M059J (cell line): Measurements from ENCODE around the gene CCR4. TPM values are rescaled to one million over a fixed set of nuclear protein-coding genes. Genes with fewer than 3 reads are reported as not detected.
"Not testable (repeated sequence)": the region's sequence is repeated elsewhere in the genome, so short reads cannot be mapped to it uniquely, and the experiment has no call there.

Source experiments
- DNase-seq: peaks from one replicate; pipeline ENCODE4 v3.0.0-alpha.2; 2012; ENCODE audit warnings: low read depth
- total RNA-seq: library from RNA; depleted of rRNA; stranded (reverse); fragments of >200 nt; shearing (Covaris generic); gene quantifications from 2 replicates; pipeline ENCODE4 v1.2.3, GENCODE V29; 2014

The CCR4 gene
- total RNA-seq, 1 experiment from 2014 or later, result not detected

- DNase-seq, result no peak
Observed at GRCh38 chr3:32952369-32953077, 1.1 kb downstream of the CCR4 start.

GRCh38 chr3:32954506-32954905, 3.1 kb downstream of the CCR4 start:
- no peak for DNase-seq

GRCh38 chr3:32956750-32957570, 5.5 kb downstream of the CCR4 start:
- peak; percentile 17 for DNase-seq

- no peak for DNase-seq
Observed at GRCh38 chr3:32958509-32958908, 7.1 kb downstream of the CCR4 start.

GRCh38 chr3:32959371-32959770, 7.9 kb downstream of the CCR4 start:
- no peak for DNase-seq

GRCh38 chr3:32960404-32961170, 9.1 kb downstream of the CCR4 start:
- no peak for DNase-seq

- no peak for DNase-seq
Observed at GRCh38 chr3:32961189-32961715, 9.8 kb downstream of the CCR4 start.

- no peak for DNase-seq
Observed at GRCh38 chr3:32963871-32964270, 12.4 kb downstream of the CCR4 start.

GRCh38 chr3:32964781-32965180, 13.3 kb downstream of the CCR4 start:
- not testable (repeated sequence) for DNase-seq

- DNase-seq, result not testable (repeated sequence)
Observed at GRCh38 chr3:32965617-32966213, 14.3 kb downstream of the CCR4 start.

- DNase-seq, result not testable (repeated sequence)
Observed at GRCh38 chr3:32966627-32967026, 15.2 kb downstream of the CCR4 start.

- no peak for DNase-seq
Observed at GRCh38 chr3:32968166-32968919, 16.9 kb downstream of the CCR4 start.

- no peak for DNase-seq
Observed at GRCh38 chr3:32968920-32969389, 17.5 kb downstream of the CCR4 start.

- DNase-seq, result peak; percentile 50
Observed at GRCh38 chr3:32969656-32970055, 18.2 kb downstream of the CCR4 start.

- DNase-seq, result not testable (repeated sequence)
Observed at GRCh38 chr3:32971291-32971690, 19.8 kb downstream of the CCR4 start.

GRCh38 chr3:32972482-32973146, 21.2 kb downstream of the CCR4 start:
- DNase-seq, result no peak

- peak; percentile 53 for DNase-seq
Observed at GRCh38 chr3:32973982-32974381, 22.5 kb downstream of the CCR4 start.

- DNase-seq, result no peak
Observed at GRCh38 chr3:32975891-32976595, 24.6 kb downstream of the CCR4 start.

- no peak for DNase-seq
Observed at GRCh38 chr3:32977861-32978260, 26.4 kb downstream of the CCR4 start.

- DNase-seq, result no peak
Observed at GRCh38 chr3:32978331-32978730, 26.9 kb downstream of the CCR4 start.
